NCI-H146 treated with DMSO at 0.1 percent for 48 hours (cell line): Measurements from ENCODE around the gene PRR16.

Experiments
- DNase-seq: peaks from one replicate; lab custom pipeline; 2025; ENCODE audit not compliant: unreplicated experiment; lab: John Stamatoyannopoulos, UW

The PRR16 gene

GRCh38 chr5:120706877-120707276 lies 242.8 kb downstream of the PRR16 start:
- no peak for DNase-seq

DNA sequence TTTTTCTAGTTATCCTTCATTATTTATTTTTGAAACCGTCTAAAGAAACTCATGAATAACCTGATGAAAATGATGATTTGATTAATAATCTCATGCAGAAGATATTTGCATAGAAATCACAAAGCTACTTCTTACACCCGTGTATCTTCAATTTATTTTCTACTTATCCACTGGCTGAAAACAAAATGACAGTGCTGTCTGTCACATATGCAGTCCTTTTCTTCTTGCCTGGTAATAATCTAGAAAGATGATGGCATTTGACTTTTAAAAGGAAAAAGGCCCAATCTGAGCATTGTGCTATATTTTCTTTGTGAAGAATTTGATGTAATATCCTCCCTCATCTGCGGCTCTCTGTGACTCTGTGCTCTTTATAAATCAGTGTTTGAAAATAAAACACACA lies 253.3 kb downstream of the PRR16 start:
- DNase-seq = no peak

- DNase-seq = no peak
Measured at GRCh38 chr5:120730214-120730613, 266.1 kb downstream of the PRR16 start.

DNA sequence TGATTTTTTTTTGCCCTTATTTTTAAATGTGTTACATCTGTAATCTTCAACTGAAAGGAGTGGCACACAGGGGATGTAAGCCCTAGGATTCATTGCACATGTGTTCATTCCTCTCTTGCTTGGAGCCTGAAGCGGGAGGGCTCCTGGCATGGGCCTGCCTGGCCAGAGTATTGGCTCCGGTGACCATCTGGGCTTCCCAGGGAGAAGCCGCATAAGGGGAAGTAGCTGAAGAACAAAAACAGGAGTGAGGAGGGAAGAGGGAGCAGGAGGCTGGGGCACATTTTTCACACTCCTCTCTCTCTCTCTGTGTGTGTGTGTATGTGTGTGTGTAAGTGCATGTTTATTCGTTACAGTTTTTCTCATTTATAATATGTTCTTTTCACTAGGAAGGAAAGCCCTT lies 269.9 kb downstream of the PRR16 start:
- no peak for DNase-seq

GRCh38 chr5:120735076-120735475 lies 271.0 kb downstream of the PRR16 start:
- DNase-seq = no peak
